ENCODE results near the gene POP7.

The POP7 gene

DNA sequence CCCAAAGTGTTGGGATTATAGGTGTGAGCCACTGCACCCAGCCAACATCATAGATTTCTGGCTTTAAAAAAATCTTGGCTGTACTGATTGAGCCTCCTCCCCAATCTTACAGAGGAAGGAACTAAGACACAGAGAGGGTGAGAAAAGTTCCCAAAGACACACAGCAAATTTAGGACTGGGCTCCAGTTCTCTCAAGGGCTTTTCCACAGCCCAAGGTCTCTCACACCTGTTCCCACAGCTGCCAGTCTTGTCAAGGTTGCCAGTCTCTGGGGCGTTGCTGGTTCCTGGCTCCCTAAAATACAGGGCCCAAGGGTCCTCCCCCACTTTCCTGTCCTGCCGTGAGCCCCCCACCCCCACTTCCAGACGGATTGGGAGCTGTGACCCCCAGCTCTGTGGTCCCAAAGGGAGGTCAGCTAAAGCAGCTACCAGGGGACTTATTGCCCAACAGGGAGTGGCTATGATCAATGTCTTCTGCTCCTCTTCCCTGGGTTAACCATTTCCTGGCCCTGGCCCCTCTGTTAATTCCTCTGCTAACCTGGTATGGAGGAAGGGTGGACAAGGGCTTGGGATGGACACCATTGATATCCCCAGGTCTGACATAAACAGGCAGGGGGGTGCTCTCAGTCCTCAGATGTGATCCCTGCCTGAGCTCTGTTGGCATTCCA lies 24.3 kb downstream of the POP7 start:
- no peak for DNase-seq

DNA sequence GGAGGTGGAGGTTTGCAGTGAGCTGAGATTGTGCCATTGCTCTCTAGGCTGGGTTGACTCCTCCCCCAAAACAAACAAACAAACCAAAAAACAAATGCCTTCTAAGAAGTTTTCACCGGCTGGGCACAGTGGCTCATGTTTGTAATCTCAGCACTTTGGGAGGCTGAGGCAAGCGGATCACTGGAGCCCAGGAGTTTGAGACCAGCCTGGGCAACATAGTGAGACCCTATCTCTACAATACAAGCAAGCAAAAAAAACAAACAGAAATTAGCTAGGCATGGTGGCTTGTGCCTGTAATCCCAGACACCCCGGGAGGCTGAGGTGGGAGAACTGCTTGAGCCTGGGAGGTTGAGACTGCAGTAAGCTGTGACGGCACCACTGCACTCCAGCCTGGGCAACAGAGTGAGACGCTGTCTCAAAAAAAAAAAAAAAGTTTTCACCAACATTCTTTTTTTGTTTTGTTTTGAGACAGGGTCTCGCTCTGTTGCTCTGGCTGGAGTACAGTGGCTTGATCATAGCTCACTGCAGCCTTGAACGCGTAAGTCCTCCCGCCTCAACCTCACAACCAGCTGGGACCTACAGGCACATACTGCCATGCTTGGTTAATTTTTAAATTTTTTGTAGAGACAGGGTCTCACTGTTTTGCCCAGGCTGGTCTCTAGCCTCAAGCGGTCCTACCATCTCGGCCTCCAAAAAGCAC lies 26.2 kb downstream of the POP7 start:
- no peak for DNase-seq

DNA sequence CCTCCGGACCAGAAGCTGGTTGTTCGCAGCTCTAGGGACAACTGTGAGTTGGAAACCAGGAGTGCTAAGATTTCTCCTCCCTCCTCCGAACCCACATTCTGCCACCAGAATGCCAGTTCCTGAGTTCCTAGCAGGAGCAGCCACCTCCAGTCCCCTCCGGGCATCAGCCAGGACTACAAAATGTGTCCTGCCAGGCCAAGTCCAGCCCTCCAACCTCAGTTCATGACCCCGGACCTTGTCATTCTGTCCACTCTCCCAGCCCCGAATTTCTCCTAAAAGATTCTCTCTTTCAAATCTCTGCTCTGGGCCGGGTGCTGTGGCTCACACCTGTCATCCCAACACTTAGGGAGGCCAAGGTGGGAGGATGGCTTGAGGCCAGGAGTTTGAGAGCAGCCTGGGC lies 29.8 kb downstream of the POP7 start:
- no peak for DNase-seq

DNA sequence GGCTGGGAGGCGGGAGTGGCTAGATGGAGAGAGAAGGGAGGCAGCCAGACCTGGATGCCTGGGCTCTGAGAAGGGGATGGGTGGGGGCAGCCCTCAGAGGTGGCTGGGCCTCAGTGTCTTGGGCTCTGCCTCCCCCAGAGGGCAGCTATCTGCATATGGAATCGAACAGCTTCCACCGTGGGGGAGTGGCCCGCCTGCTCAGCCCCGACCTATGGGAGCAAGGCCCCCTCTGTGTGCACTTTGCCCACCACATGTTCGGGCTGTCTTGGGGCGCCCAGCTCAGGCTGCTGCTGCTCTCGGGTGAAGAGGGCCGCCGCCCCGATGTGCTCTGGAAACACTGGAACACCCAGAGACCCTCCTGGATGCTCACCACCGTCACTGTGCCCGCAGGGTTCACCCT lies 30.8 kb downstream of the POP7 start:
- DNase-seq, result no peak

DNA sequence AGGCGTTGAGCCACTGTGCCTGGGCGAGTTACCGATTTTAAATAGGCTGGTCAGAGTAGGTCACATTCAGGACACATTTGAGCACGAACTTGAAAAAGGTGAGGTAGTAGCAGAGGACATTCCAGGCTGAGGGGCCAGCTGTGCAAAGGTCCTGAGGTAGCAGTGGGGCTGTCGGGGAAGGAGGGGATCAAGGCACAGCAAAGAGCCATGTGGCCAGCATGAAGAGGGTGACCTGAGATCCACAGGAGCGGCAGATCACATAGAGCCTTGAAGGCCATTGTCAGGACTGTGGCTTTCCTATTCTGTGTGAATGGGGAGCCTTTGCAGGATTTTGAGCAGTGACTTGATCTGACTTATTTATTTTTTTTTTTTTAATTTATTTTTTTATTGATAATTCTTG lies 34.0 kb downstream of the POP7 start:
- no peak for DNase-seq

DNA sequence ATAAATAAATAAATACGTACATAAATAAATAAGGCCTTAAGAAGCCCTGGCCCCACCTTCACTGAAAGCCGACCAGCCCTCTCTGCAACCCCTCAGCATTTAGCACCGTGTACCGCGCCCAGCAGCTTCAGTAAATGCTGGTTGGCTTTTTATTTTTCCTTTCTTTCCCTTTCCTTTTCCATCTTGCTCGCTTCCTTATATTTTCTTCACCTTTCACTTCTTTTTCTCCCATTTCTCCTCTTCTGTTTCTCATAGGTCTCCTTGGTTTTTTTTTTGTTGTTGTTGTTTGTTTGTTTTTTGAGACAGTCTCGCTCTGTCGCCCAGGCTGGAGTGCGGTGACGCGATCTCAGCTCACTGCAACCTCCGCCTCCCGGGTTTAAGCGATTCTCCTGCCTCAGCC lies 38.7 kb downstream of the POP7 start:
- no peak for DNase-seq

DNA sequence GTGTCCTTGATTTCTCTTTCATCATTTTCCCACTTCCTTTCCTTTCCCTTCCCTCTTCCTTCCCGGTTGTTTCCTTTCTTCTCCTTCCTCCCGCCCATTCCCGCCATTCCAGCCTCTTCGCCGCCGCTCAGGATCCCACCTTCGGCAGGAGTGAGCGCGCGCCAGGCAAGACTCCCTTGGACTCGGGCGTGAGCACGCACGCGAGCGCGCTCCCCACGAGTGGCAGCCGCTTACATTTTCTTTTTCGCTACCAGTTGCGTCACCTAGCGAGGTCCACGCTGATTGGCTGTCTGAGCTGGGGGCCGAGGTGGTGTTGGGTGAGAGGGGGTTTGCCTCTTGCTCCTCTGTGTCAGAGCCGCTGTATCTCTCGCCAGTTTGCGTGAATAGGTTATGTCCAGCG lies 39.3 kb downstream of the POP7 start:
- peak; percentile 37 for DNase-seq

DNA sequence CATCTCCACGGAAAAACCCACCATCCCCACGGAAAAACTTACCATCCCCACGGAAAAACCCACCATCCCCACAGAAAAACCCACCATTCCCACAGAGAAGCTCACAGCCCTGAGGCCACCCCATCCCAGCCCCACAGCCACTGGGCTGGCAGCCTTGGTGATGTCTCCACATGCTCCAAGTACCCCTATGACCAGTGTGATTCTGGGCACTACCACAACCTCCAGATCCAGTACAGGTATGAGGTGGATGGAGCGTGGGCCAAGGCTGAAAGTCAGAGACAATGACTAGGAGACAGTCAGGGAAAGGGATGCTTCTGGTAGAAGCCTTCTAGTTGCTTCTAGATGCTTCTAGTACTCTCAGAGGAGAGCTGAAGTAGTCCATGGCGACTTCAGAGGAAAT lies 47.1 kb downstream of the POP7 start:
- no peak for DNase-seq

DNA sequence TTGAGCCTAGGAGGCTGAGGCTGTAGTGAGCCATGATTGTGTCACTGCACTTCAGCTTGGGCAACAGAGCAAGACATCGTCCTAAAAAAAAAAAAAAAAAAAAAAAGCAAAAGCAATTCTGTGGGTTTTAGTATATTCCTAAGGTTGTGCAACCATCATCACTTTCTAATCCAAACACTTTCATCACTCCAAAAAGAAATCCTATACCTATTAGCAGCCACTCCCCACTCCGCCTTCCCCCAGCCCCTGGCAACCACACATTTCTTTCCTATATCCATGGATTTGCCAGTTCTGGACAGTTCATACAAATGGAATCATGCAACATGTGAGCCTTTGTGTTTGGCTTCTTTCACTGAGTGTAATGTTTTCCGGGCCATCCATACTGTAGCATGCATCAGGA lies 47.8 kb downstream of the POP7 start:
- DNase-seq, result no peak
